Hematopoietic multipotent progenitor cell (in vitro differentiated cells): Measurements from ENCODE around the gene EMB. TPM values are rescaled to one million over a fixed set of nuclear protein-coding genes. Genes with fewer than 3 reads are reported as not detected.
"Not testable (repeated sequence)": the region's sequence is repeated elsewhere in the genome, so short reads cannot be mapped to it uniquely, and the experiment has no call there.

ENCODE experiments used
- DNase-seq, 3 donors: peaks; one replicate each; pipeline ENCODE4 v3.0.0-alpha.2; 2011 to 2015; ENCODE audit warnings: low read depth in 2 of 3, low spot score in 2 of 3
- total RNA-seq: library from RNA; depleted of rRNA; stranded (reverse); fragments of >200 nt; gene quantifications from one replicate; pipeline ENCODE4 v1.2.3, GENCODE V29; 2012

EMB gene
- total RNA-seq: 32.0 TPM

GRCh38 chr5:50440651-50441492 is at the start of gene EMB:
EMB (minus strand) TSS chr5:50441288; CDS start chr5:50441151, 137 bp downstream.
- DNase-seq: peak; percentile 72 to 84 (median 83)

GRCh38 chr5:50489491-50489890 is 48.4 kb upstream of the EMB start:
- not testable (repeated sequence) for DNase-seq

- not testable (repeated sequence) for DNase-seq
Observed at GRCh38 chr5:50478790-50479189, 37.7 kb upstream of the EMB start.

GRCh38 chr5:50476549-50476948 is 35.5 kb upstream of the EMB start:
- no peak for DNase-seq

GRCh38 chr5:50465015-50465414 is 23.9 kb upstream of the EMB start:
- DNase-seq: not testable (repeated sequence)

GRCh38 chr5:50463726-50464125 is 22.6 kb upstream of the EMB start:
- no peak for DNase-seq

- DNase-seq: no peak
Observed at GRCh38 chr5:50463047-50463446, 22.0 kb upstream of the EMB start.

- DNase-seq: not testable (repeated sequence)
Observed at GRCh38 chr5:50462579-50462978, 21.5 kb upstream of the EMB start.

- DNase-seq: not testable (repeated sequence)
Observed at GRCh38 chr5:50458372-50458771, 17.3 kb upstream of the EMB start.

GRCh38 chr5:50449241-50449640 is 8.2 kb upstream of the EMB start:
- DNase-seq: not testable (repeated sequence)

- peak in 1 of 3 donors; percentile 41 for DNase-seq
Observed at GRCh38 chr5:50447941-50448340, 6.9 kb upstream of the EMB start.

GRCh38 chr5:50447228-50447627 is 6.1 kb upstream of the EMB start:
- DNase-seq: no peak

GRCh38 chr5:50445296-50445949 is 4.3 kb upstream of the EMB start:
- DNase-seq: peak in 2 of 3 donors; percentile 36 to 54

- DNase-seq: not testable (repeated sequence)
Observed at GRCh38 chr5:50442559-50443539, 1.8 kb upstream of the EMB start.

- DNase-seq: no peak
Observed at GRCh38 chr5:50441493-50441955, 436 bp upstream of the EMB start.

GRCh38 chr5:50439221-50439620 is 1.9 kb downstream of the EMB start:
- DNase-seq: no peak

GRCh38 chr5:50438060-50438459 is 3.0 kb downstream of the EMB start:
- not testable (repeated sequence) for DNase-seq

- DNase-seq: no peak
Observed at GRCh38 chr5:50435168-50435567, 5.9 kb downstream of the EMB start.

- DNase-seq: peak in 2 of 3 donors; percentile 42 to 67
Observed at GRCh38 chr5:50431133-50431904, 9.8 kb downstream of the EMB start.
